Tibial nerve (tissue), 4 donors: ENCODE data around the gene FOLR1. TPM values are rescaled to one million over a fixed set of nuclear protein-coding genes. Genes with fewer than 3 reads are reported as not detected.
"Not testable (repeated sequence)": the region's sequence is repeated elsewhere in the genome, so short reads cannot be mapped to it uniquely, and the experiment has no call there.

Source experiments
- DNase-seq, 2 donors: peaks; one replicate each; pipeline ENCODE4 v3.0.0-alpha.2; 2019; ENCODE audit warnings: low spot score in 2 of 2
- H3K27ac ChIP-seq, 4 donors: fragments of 200-600 bp; sonication (generic) in 3 of 4; one replicate each; pipeline ENCODE4 v1.5.1; 2017 to 2019; ENCODE audit warnings: mild to moderate bottlenecking in 1 of 4
- H3K27me3 ChIP-seq, 2 donors: fragments of 200-600 bp; sonication (generic) in 1 of 2; one replicate each; pipeline versions ENCODE4 v1.5.1 to v1.6.0; 2017 to 2019
- H3K36me3 ChIP-seq, 3 donors: fragments of 200-600 bp; sonication (generic); one replicate each; pipeline ENCODE4 v1.5.1; 2018 to 2019
- H3K4me1 ChIP-seq, 4 donors: fragments of 200-600 bp; sonication (generic) in 3 of 4; one replicate each; pipeline ENCODE4 v1.5.1; 2017 to 2019
- H3K4me3 ChIP-seq, 4 donors: fragments of 200-600 bp; sonication (generic) in 3 of 4; one replicate each; pipeline ENCODE4 v1.5.1; 2017 to 2019; ENCODE audit warnings: mild to moderate bottlenecking in 1 of 4, moderate library complexity in 1 of 4
- H3K9me3 ChIP-seq, 4 donors: fragments of 200-600 bp; sonication (generic) in 3 of 4; one replicate each; pipeline ENCODE4 v1.5.1; 2017 to 2019
- EP300 ChIP-seq, 2 donors: sonication (generic); formaldehyde crosslinking; IDR thresholded peaks; one replicate each; pipeline ENCODE4 v1.6.1; 2017; ENCODE audit warnings: antibody characterized with exemption in 2 of 2, mild to moderate bottlenecking in 1 of 2
- POLR2A ChIP-seq, 2 donors: fragments of 450-650 bp; IDR thresholded peaks; one replicate each; pipeline ENCODE4 v1.6.1; 2017; ENCODE audit warnings: antibody characterized with exemption in 2 of 2, mild to moderate bottlenecking in 2 of 2, moderate library complexity in 2 of 2
- WGBS, 2 donors: methylation state at CpG; one replicate each; pipeline ENCODE4 v1.1.5; 2018; 5-methylcytosine and 5-hydroxymethylcytosine counted together
- total RNA-seq, 4 donors: library from RNA; depleted of rRNA; stranded (reverse); fragments of >200 nt; gene quantifications; one replicate each; pipeline ENCODE4 v1.1.0, GENCODE V29; 2016
- TF ChIP-seq, protein P1 (sequence below), 5 experiments: fragments of 200-600 bp in 3 of 5; fragments of 450-650 bp in 2 of 5; sonication (generic) in 3 of 5; IDR thresholded peaks; one replicate each; pipeline ENCODE4 v1.5.1; 2016 to 2019; ENCODE audit warnings: antibody characterized with exemption in 5 of 5, mild to moderate bottlenecking in 3 of 5, moderate library complexity in 2 of 5

FOLR1 gene
- under 1 TPM in 2 of 4 donors, not detected in 2; 0.39 to 0.66 TPM for total RNA-seq

DNA sequence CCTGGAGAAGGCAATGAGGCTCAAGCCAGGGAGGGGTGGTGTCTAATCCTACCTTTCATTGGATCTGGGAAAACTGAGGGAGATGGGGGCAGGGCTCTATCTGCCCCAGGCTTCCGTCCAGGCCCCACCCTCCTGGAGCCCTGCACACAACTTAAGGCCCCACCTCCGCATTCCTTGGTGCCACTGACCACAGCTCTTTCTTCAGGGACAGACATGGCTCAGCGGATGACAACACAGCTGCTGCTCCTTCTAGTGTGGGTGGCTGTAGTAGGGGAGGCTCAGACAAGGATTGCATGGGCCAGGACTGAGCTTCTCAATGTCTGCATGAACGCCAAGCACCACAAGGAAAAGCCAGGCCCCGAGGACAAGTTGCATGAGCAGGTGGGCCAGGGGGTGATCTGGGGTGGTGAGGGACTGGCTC, at the start of gene FOLR1:
FOLR1 (plus strand) TSS at position 180 of the 421 bp plus-strand sequence; CDS start at position 214, 34 bp downstream.
- DNase-seq, result no peak
- Histone ChIP-seq H3K4me1 (peaks cover 0 to 7% (median 0%) of the 10 kb centered on the region in 4 donors), H3K9me3 (no peaks in the 10 kb centered on the region), H3K4me3 (no peak within 1 kb of the TSS), H3K36me3 (no peaks in the 10 kb centered on the region), H3K27me3 (no peaks in the 10 kb centered on the region), H3K27ac (no peak within 1 kb of the TSS)
- WGBS, 2 donors, result 61 to 78% methylated on average over 4 to 5 of the region's 5 CpGs
- no peak for TF ChIP-seq EP300 (IDR thresholded peaks at IDR 0.05)
- TF ChIP-seq POLR2A (IDR thresholded peaks at IDR 0.05), result no peak
- TF ChIP-seq, protein P1, sequence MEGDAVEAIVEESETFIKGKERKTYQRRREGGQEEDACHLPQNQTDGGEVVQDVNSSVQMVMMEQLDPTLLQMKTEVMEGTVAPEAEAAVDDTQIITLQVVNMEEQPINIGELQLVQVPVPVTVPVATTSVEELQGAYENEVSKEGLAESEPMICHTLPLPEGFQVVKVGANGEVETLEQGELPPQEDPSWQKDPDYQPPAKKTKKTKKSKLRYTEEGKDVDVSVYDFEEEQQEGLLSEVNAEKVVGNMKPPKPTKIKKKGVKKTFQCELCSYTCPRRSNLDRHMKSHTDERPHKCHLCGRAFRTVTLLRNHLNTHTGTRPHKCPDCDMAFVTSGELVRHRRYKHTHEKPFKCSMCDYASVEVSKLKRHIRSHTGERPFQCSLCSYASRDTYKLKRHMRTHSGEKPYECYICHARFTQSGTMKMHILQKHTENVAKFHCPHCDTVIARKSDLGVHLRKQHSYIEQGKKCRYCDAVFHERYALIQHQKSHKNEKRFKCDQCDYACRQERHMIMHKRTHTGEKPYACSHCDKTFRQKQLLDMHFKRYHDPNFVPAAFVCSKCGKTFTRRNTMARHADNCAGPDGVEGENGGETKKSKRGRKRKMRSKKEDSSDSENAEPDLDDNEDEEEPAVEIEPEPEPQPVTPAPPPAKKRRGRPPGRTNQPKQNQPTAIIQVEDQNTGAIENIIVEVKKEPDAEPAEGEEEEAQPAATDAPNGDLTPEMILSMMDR (IDR thresholded peaks at IDR 0.05), result no peak

DNA sequence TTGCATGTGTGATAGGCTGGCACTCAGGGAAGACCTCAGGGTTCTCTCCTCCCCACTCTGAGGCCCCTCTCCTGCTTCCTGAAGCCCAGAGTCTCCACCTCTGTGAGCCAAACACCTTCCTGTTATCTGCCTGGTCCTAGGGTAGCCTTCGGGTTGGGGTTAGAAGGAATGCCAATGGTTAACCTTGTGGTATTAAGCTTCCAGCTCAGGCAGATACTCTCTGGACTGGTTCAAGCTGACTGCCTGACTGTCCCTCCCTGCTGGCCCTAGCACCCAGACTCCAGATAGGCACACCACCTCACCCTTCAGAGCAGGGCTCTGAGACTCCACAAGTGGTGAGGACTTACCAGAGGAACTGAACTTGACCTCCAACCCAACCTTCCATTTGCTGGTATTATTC, 49.4 kb upstream of the FOLR1 start:
- not testable (repeated sequence) for H3K4me1 ChIP-seq, H3K9me3 ChIP-seq, H3K4me3 ChIP-seq, H3K36me3 ChIP-seq, H3K27ac ChIP-seq, DNase-seq, H3K27me3 ChIP-seq
- 67 to 100% methylated on average over 1 of the region's 1 CpG for WGBS, 2 donors

DNA sequence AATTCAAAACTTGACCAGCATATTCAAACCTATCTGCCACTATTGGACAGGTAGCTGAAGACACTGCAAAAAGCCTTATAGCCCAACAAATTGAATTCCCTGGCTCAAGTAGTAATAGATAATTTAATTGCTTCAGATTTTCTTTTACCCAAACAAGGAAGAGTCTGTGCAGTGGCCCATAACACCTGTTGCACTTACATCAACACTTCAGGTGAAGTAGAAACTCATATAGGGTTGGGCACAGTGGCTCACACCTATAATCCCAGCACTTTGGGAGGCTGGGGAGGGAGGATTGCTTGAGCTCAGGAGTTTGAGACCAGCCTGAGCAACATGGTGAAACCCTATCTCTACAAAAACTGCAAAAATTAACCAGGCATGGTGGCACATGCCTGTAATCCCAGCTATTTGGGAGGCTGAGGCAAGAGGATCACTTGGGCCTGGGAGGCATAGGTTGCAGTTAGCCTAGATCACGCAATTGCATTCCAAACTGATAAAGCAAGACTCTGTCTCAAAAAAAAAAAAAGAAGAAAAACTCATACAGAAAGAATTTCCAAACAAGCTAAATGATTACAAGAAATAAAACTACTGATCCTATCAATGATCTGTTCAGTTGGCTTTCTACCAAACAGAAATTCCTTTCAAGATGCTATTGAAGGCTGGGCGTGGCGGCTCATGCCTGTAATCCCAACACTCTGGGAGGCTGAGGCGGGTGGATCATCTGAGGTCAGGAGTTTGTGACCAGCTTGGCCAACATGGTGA, 47.0 kb upstream of the FOLR1 start:
- DNase-seq, result no peak
- Histone ChIP-seq H3K4me1 (peaks cover 0 to 4% (median 0%) of the 10 kb centered on the region in 4 donors), H3K36me3 (no peaks in the 10 kb centered on the region), H3K27me3 (no peaks in the 10 kb centered on the region), H3K4me3 (no peak overlapping the region), H3K27ac (no peak overlapping the region), H3K9me3 (no peaks in the 10 kb centered on the region)
- WGBS, 2 donors, result 59 to 69% methylated on average over 4 of the region's 4 CpGs
- no peak for TF ChIP-seq EP300 (IDR thresholded peaks at IDR 0.05)
- TF ChIP-seq, protein P1 (IDR thresholded peaks at IDR 0.05), result no peak

DNA sequence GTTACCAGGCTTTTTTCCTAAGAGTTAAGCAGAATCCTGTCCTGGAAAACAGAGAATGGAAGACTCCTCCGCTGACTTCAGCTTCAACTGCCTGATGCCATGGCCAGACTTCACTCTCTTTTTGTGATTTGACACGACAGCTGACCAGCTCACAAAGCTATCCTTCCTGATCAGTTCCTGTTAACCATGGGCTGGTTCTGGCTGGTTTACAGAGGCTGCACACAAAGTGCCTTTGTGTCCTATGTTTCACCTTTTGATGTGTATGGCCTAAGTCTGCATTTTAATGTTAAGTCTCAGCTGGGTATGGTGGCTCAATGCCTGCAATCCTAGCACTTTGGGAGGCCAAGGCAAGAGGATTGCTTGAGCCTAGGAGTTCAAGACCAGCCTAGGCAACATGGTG, 45.3 kb upstream of the FOLR1 start:
- Histone ChIP-seq H3K36me3 (no peaks in the 10 kb centered on the region), H3K4me1 (peaks cover 0 to 4% (median 0%) of the 10 kb centered on the region in 4 donors), H3K9me3 (no peaks in the 10 kb centered on the region), H3K4me3 (no peak overlapping the region), H3K27ac (no peak overlapping the region), H3K27me3 (no peaks in the 10 kb centered on the region)
- TF ChIP-seq, protein P1 (IDR thresholded peaks at IDR 0.05), result no peak
- TF ChIP-seq POLR2A (IDR thresholded peaks at IDR 0.05) (no peak), EP300 (IDR thresholded peaks at IDR 0.05) (no peak)
- 27 to 58% methylated on average over 2 of the region's 2 CpGs for WGBS, 2 donors
- no peak for DNase-seq

DNA sequence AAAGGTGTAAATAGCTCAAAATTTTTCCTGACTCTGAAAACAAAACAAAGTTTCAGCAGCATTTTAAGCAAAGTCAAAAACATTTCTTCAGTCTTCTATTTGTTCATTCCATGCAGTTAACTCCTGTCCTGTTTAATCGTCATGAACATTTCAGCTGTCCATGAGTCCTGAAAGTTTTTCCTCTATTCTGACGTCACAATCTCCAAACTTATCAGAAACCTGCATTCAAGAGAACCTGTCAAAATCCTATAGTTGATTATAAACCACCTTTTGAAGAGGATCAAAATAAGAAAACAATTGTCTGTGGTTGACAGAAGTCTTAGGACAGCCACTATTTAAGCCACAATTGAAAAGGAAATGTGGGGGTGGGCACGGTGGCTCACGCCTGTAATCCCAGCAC, 41.1 kb upstream of the FOLR1 start:
- no peaks in the 10 kb centered on the region for H3K4me1 ChIP-seq
- H3K9me3 ChIP-seq, result no peaks in the 10 kb centered on the region
- TF ChIP-seq, protein P1 (IDR thresholded peaks at IDR 0.05), result no peak
- TF ChIP-seq POLR2A (IDR thresholded peaks at IDR 0.05) (no peak), EP300 (IDR thresholded peaks at IDR 0.05) (no peak)
- no peaks in the 10 kb centered on the region for H3K36me3 ChIP-seq
- H3K4me3 ChIP-seq, result no peak overlapping the region
- H3K27me3 ChIP-seq, result no peaks in the 10 kb centered on the region
- no peak for DNase-seq
- 63 to 83% methylated on average over 4 of the region's 4 CpGs for WGBS, 2 donors
- no peak overlapping the region for H3K27ac ChIP-seq

DNA sequence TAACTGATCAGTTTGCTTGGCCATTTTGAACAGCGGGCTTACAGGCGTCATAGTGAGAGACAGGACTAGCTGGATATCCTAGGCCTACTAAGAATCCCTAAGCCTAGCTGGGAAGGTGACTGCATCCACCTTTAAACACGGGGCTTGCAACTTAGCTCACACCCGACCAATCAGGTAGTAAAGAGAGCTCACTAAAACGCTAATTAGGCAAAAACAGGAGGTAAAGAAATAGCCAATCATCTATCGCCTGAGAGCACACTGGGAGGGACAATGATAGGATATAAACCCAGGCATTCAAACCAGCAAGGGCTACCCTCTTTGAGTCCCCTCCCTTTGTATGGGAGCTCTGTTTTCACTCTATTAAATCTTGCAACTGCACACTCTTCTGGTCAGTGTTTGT, 38.1 kb upstream of the FOLR1 start:
- not testable (repeated sequence) for H3K9me3 ChIP-seq, H3K27ac ChIP-seq, H3K4me3 ChIP-seq, H3K4me1 ChIP-seq, H3K27me3 ChIP-seq, DNase-seq, H3K36me3 ChIP-seq
- 75 to 81% methylated on average over 6 of the region's 6 CpGs for WGBS, 2 donors
